A673 (cell line): ENCODE data around the gene MFF. TPM values are rescaled to one million over a fixed set of nuclear protein-coding genes. Genes with fewer than 3 reads are reported as not detected.

Source experiments
- BruUV-seq: library from RNA; stranded (reverse); fragments of 400-500 nt; replicated peaks from 2 replicates; lab custom pipeline; 2021; lab: Mats Ljungman, UMichigan
- CTCF ChIA-PET: fragments of 300-600 bp; sonication (Branson Sonifier 250); formaldehyde crosslinking; loops from one replicate; lab custom pipeline; 2022; ENCODE audit warnings: antibody characterized with exemption; lab: Charles Lee
- POLR2A ChIA-PET: fragments of 300-600 bp; sonication (Branson Sonifier 250); formaldehyde crosslinking; loops from one replicate; lab custom pipeline; 2022; ENCODE audit warnings: antibody characterized with exemption; ENCODE audit not compliant: low non-redundant PET; lab: Charles Lee
- DNase-seq: peaks from one replicate; pipeline ENCODE4 v3.0.0-alpha.2; 2015; ENCODE audit warnings: low spot score
- H3K27ac ChIP-seq: fragments of 200-600 bp; sonication (generic); 2 replicates; pipeline ENCODE4 v1.5.1; 2016; ENCODE audit warnings: mixed run types, low read depth, mild to moderate bottlenecking, mixed read lengths, antibody characterized with exemption, low read length; ENCODE audit not compliant: poor library complexity, severe bottlenecking
- H3K27me3 ChIP-seq: fragments of 200-600 bp; sonication (generic); replicated peaks from 2 replicates; pipeline ENCODE4 v1.6.1; 2017; ENCODE audit warnings: mixed run types, low read depth, mild to moderate bottlenecking, mixed read lengths, antibody characterized with exemption, low read length; ENCODE audit not compliant: insufficient read depth, poor library complexity
- H3K36me3 ChIP-seq: fragments of 200-600 bp; sonication (generic); 2 replicates; pipeline ENCODE4 v1.6.1; 2016; ENCODE audit warnings: mixed run types, mild to moderate bottlenecking, mixed read lengths, antibody characterized with exemption, low read length; ENCODE audit not compliant: insufficient read depth, poor library complexity, severe bottlenecking
- H3K4me1 ChIP-seq: fragments of 200-600 bp; sonication (generic); 2 replicates; pipeline ENCODE4 v1.6.1; 2017; ENCODE audit warnings: mixed run types, mild to moderate bottlenecking, mixed read lengths, antibody characterized with exemption, low read length; ENCODE audit not compliant: insufficient read depth, poor library complexity, severe bottlenecking
- H3K4me3 ChIP-seq: fragments of 200-600 bp; sonication (generic); 2 replicates; pipeline ENCODE4 v1.5.1; 2016; ENCODE audit warnings: low read depth, mixed run types, mild to moderate bottlenecking, mixed read lengths, low read length; ENCODE audit not compliant: poor library complexity, severe bottlenecking
- H3K9me3 ChIP-seq: fragments of 200-600 bp; sonication (generic); 2 replicates; pipeline ENCODE4 v1.6.1; 2016; ENCODE audit warnings: mixed run types, low read depth, mild to moderate bottlenecking, mixed read lengths, antibody characterized with exemption, low read length; ENCODE audit not compliant: poor library complexity, severe bottlenecking
- EZH2 ChIP-seq: fragments of 200-600 bp; sonication (generic); IDR thresholded peaks from 2 replicates; pipeline ENCODE4 v1.6.1; 2017; ENCODE audit warnings: borderline replicate concordance, low read depth, mild to moderate bottlenecking, mixed read lengths, antibody characterized with exemption, low read length; ENCODE audit not compliant: poor library complexity, severe bottlenecking
- intact Hi-C: fragments of 100-400 bp; cut with micrococcal nuclease; formaldehyde crosslinking; loops from one replicate; pipeline ENCODE4 v1.10.0; 2022; ENCODE audit not compliant: unreplicated experiment
- total RNA-seq: library from RNA; stranded (reverse); gene quantifications from 2 replicates; pipeline ENCODE4 v1.2.3, GENCODE V29; 2021
- TF ChIP-seq, protein P1 (sequence below): fragments of 300-800, 200-600 bp; sonication (generic); conservative IDR thresholded peaks from 2 replicates; pipeline ENCODE4 v1.5.1; 2017; ENCODE audit warnings: low read depth, mild to moderate bottlenecking, antibody characterized with exemption, low read length, moderate library complexity, mixed read lengths

Gene MFF
- total RNA-seq, 1 experiment from 2014 or later = 113 TPM

- intact Hi-C loops = no loop called here
- Histone ChIP-seq H3K4me3 (no peak overlapping the region), H3K27ac (no peak overlapping the region), H3K9me3 (no peaks in the 10 kb centered on the region), H3K4me1 (no peaks in the 10 kb centered on the region), H3K36me3 (peaks cover 43% of the 10 kb centered on the region), H3K27me3 (no peaks in the 10 kb centered on the region)
- POLR2A ChIA-PET = no interaction called here
- CTCF ChIA-PET = no interaction called here
- no peak for DNase-seq
- BruUV-seq = no TSS peak
- TF ChIP-seq EZH2 = no peak
- TF ChIP-seq, protein P1, sequence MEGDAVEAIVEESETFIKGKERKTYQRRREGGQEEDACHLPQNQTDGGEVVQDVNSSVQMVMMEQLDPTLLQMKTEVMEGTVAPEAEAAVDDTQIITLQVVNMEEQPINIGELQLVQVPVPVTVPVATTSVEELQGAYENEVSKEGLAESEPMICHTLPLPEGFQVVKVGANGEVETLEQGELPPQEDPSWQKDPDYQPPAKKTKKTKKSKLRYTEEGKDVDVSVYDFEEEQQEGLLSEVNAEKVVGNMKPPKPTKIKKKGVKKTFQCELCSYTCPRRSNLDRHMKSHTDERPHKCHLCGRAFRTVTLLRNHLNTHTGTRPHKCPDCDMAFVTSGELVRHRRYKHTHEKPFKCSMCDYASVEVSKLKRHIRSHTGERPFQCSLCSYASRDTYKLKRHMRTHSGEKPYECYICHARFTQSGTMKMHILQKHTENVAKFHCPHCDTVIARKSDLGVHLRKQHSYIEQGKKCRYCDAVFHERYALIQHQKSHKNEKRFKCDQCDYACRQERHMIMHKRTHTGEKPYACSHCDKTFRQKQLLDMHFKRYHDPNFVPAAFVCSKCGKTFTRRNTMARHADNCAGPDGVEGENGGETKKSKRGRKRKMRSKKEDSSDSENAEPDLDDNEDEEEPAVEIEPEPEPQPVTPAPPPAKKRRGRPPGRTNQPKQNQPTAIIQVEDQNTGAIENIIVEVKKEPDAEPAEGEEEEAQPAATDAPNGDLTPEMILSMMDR = no peak
These were observed 15.1 kb downstream of the MFF start for GRCh38 chr2:227340106-227340505.

GRCh38 chr2:227341553-227341952, 16.5 kb downstream of the MFF start:
- intact Hi-C loops = no loop called here
- ChIA-PET POLR2A (no interaction called here), CTCF (no interaction called here)
- Histone ChIP-seq H3K27ac (no peak overlapping the region), H3K9me3 (no peaks in the 10 kb centered on the region), H3K36me3 (peaks cover 35% of the 10 kb centered on the region), H3K27me3 (no peaks in the 10 kb centered on the region), H3K4me3 (no peak overlapping the region), H3K4me1 (no peaks in the 10 kb centered on the region)
- DNase-seq = no peak
- no TSS peak for BruUV-seq
- TF ChIP-seq, protein P1 = no peak
- TF ChIP-seq EZH2 = no peak

DNA sequence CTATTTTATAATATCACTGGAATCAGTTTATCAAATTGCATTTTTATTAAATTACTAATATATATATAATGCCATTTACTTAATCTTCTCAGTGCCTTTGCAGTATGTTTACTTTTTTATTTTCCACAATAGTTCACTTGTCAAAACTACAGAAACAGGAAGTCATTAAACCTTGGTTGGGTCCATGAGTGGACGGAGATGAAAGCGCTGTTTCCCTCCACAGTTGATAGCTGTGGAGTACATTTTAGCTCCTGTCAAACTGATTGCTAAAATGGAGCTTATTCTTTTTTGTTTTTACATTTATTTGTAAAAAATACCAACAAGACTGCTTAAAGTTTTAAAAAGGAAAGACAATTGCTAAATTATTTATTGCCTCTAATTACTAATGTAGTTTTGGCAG, 19.2 kb downstream of the MFF start:
- POLR2A ChIA-PET = no interaction called here

More for the DNA sequence above, 19.2 kb downstream of the MFF start:
- DNase-seq = no peak
- no peak for TF ChIP-seq EZH2
- TF ChIP-seq, protein P1 = no peak
- no peak overlapping the region for H3K27ac ChIP-seq
- no TSS peak for BruUV-seq
- H3K9me3 ChIP-seq = no peaks in the 10 kb centered on the region
- H3K4me1 ChIP-seq = peaks cover under 1% of the 10 kb centered on the region
- peaks cover 38% of the 10 kb centered on the region for H3K36me3 ChIP-seq
- no peak overlapping the region for H3K4me3 ChIP-seq
- no peaks in the 10 kb centered on the region for H3K27me3 ChIP-seq
- CTCF ChIA-PET = no interaction called here
- intact Hi-C loops = no loop called here
